Lower leg skin (tissue), 4 donors: Measurements from ENCODE around the gene PECR. TPM values are rescaled to one million over a fixed set of nuclear protein-coding genes. Genes with fewer than 3 reads are reported as not detected.

Experiments
- DNase-seq, 2 donors: peaks; one replicate each; pipeline ENCODE4 v3.0.0-alpha.2; 2019; ENCODE audit warnings: low spot score in 2 of 2
- H3K4me3 ChIP-seq: fragments of 200-600 bp; sonication (generic); 2 replicates; pipeline ENCODE4 v1.5.1; 2017; ENCODE audit warnings: mild to moderate bottlenecking, low read depth; ENCODE audit not compliant: poor library complexity, severe bottlenecking
- POLR2A ChIP-seq, 2 donors: fragments of 450-650 bp; IDR thresholded peaks; one replicate each; pipeline ENCODE4 v1.6.1; 2016 to 2017; ENCODE audit warnings: antibody characterized with exemption in 2 of 2, mild to moderate bottlenecking in 1 of 2, moderate library complexity in 1 of 2
- WGBS, 2 donors: methylation state at CpG; one replicate each; pipeline ENCODE4 v1.1.5; 2018; 5-methylcytosine and 5-hydroxymethylcytosine counted together
- intact Hi-C: fragments of 100-400 bp; cut with DNase I; formaldehyde crosslinking; loops from one replicate; pipeline ENCODE4 v1.15.0; 2023; ENCODE audit warnings: low total_unique reads
- total RNA-seq, 4 donors: library from RNA; depleted of rRNA; stranded (reverse); fragments of >200 nt; gene quantifications; one replicate each; pipeline ENCODE4 v1.1.0, GENCODE V29; 2016
- TF ChIP-seq, protein P1 (sequence below), 3 donors: fragments of 450-650 bp; IDR thresholded peaks; one replicate each; pipeline ENCODE4 v1.5.1; 2016; ENCODE audit warnings: antibody characterized with exemption in 3 of 3, mild to moderate bottlenecking in 3 of 3, moderate library complexity in 2 of 3

PECR gene
- total RNA-seq, 4 donors from 2014 or later = 4.8 to 14.6 (median 9.2) TPM

DNA sequence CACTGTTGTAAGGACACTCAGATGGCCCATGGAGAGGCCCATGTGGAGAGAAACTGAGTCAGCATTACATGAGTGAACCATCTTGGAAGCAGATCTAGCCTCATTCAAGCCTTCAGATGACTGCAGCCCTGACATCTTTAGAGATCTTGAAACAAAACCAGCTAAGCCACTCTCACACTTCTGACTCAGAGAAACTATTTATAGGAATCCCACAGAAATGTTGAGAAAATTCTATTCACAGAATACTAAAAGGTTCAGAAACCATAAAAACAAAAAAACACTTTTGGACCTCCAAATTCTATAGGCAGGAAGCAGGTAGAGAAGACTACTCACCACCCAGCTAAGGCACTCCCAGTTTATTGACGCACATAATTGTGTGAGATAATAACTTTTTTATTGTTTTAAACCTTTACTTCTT is 8.8 kb upstream of the PECR start:
- H3K4me3 ChIP-seq = no peak overlapping the region
- no peak for DNase-seq
- intact Hi-C loops = no loop called here
- 92 to 98% methylated on average over 1 of the region's 1 CpG for WGBS, 2 donors
- TF ChIP-seq, protein P1, sequence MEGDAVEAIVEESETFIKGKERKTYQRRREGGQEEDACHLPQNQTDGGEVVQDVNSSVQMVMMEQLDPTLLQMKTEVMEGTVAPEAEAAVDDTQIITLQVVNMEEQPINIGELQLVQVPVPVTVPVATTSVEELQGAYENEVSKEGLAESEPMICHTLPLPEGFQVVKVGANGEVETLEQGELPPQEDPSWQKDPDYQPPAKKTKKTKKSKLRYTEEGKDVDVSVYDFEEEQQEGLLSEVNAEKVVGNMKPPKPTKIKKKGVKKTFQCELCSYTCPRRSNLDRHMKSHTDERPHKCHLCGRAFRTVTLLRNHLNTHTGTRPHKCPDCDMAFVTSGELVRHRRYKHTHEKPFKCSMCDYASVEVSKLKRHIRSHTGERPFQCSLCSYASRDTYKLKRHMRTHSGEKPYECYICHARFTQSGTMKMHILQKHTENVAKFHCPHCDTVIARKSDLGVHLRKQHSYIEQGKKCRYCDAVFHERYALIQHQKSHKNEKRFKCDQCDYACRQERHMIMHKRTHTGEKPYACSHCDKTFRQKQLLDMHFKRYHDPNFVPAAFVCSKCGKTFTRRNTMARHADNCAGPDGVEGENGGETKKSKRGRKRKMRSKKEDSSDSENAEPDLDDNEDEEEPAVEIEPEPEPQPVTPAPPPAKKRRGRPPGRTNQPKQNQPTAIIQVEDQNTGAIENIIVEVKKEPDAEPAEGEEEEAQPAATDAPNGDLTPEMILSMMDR (IDR thresholded peaks at IDR 0.05) = no peak
- TF ChIP-seq POLR2A (IDR thresholded peaks at IDR 0.05) = no peak

- no peak for DNase-seq
- intact Hi-C loops = no loop called here
Measured at GRCh38 chr2:216086207-216086893, 4.7 kb upstream of the PECR start.

GRCh38 chr2:216084547-216084946 is 2.9 kb upstream of the PECR start:
- TF ChIP-seq POLR2A (IDR thresholded peaks at IDR 0.05) = no peak
- TF ChIP-seq, protein P1 (IDR thresholded peaks at IDR 0.05) = no peak
- DNase-seq = no peak
- 78 to 85% methylated on average over 3 of the region's 3 CpGs for WGBS, 2 donors
- H3K4me3 ChIP-seq = no peak overlapping the region
- intact Hi-C loops = no loop called here

More at GRCh38 chr2:216086207-216086893, 4.7 kb upstream of the PECR start:
- TF ChIP-seq, protein P1 (IDR thresholded peaks at IDR 0.05) = no peak
- TF ChIP-seq POLR2A (IDR thresholded peaks at IDR 0.05) = no peak
- no peak overlapping the region for H3K4me3 ChIP-seq
- WGBS, 2 donors = 88 to 100% methylated on average over 2 of the region's 2 CpGs

GRCh38 chr2:216083464-216084281 is 2.1 kb upstream of the PECR start:
- H3K4me3 ChIP-seq = no peak overlapping the region
- no peak for DNase-seq
- TF ChIP-seq, protein P1 (IDR thresholded peaks at IDR 0.05) = no peak
- TF ChIP-seq POLR2A (IDR thresholded peaks at IDR 0.05) = no peak
- 89 to 94% methylated on average over 11 of the region's 11 CpGs for WGBS, 2 donors
- intact Hi-C loops = no loop called here

DNA sequence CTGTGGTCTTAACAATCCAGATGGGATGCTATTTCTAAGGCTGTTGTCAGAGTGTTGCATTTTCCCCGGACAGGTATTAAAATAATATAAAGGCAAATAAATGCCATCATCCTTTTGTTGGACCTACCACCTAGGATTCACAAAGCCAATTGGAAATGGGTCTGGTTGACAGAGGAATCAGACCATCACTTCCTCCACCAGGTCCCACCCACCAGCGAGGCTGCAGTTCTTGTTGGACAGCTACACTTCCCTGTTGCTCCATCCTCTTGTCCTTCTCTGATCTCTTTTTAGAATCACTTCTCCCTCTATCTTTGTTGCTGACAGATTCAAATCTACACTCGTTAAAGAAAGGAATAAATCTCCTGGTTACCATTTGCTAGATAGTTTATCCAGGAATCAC is 1.2 kb upstream of the PECR start:
- TF ChIP-seq POLR2A (IDR thresholded peaks at IDR 0.05) = no peak
- TF ChIP-seq, protein P1 (IDR thresholded peaks at IDR 0.05) = no peak
- 77 to 78% methylated on average over 3 of the region's 3 CpGs for WGBS, 2 donors
- no peak overlapping the region for H3K4me3 ChIP-seq
- intact Hi-C loops = no loop called here
- no peak for DNase-seq
